ENCODE measurements around the gene KPTN.

DNA sequence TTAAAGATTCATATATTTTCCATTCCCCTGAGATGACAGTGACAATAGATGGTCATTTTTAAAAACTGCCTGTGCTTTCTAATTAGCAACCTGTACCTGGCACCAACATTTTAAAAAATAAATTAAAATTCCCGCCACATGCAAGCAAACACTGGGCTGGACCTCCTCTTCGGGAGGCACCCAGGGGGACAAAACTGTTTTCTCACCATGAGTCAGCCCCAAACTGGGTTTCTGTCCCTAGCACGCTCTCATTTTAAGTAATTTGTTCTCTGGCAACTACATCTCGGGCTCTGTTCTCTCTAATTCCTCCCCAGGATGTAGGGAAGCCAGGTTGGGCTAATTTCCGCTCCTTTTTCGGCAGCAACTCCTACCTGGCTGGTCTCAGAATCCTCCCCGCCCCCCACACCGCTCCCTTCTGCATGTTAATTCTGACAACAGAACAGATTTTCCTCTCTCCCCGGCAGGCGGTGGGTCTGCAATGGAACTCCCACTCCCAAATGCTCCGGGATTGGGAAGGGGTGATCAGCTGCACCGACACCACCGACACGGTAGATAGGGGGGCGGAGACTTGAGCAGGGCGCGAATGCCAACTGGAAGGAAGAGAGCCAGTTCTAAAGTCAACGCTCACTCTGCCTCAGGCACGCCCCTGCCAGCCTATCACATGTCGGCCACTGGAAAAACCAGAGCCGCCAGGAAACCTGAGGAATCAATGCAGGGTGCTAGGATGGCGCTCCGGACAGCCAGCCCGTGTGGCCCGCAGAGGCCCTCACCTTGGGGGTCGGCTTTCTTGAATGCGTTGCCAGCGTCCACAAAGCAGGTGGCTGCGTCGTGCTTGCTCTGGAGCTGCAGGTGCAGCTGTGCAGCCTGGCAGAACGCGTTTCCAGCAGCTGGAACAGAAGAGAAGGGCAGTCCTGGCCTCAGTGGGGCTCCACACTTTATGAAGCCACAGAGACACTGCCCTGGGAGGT is 16.1 kb upstream of the KPTN start:
- TF ChIP-seq YY1 (IDR thresholded peaks at IDR 0.05; ENCODE audit: insufficient read depth, insufficient read length) (no peak), SUZ12 (IDR thresholded peaks at IDR 0.05; ENCODE audit: extremely low read depth, insufficient read depth, insufficient read length) (no peak)
